HG03442 (cell line): ENCODE results near the gene KCNK18.
"Not testable (repeated sequence)": the region's sequence is repeated elsewhere in the genome, so short reads cannot be mapped to it uniquely, and the experiment has no call there.

Experiments
- ATAC-seq: cut with Tn5 transposase; IDR thresholded peaks from one replicate; pipeline ENCODE4 v1.9.1; 2021; ENCODE audit warnings: mild to moderate bottlenecking, moderate library complexity; ENCODE audit not compliant: unreplicated experiment

KCNK18 gene

GRCh38 chr10:117221156-117221711 lies 23.9 kb downstream of the KCNK18 start:
- no peak for ATAC-seq

GRCh38 chr10:117222552-117222951 lies 25.3 kb downstream of the KCNK18 start:
- no peak for ATAC-seq

- no peak for ATAC-seq
Measured at GRCh38 chr10:117222976-117223692, 25.8 kb downstream of the KCNK18 start.

- ATAC-seq, result no peak
Measured at GRCh38 chr10:117223693-117224430, 26.6 kb downstream of the KCNK18 start.

GRCh38 chr10:117224881-117225280 lies 27.6 kb downstream of the KCNK18 start:
- no peak for ATAC-seq

GRCh38 chr10:117226813-117227451 lies 29.6 kb downstream of the KCNK18 start:
- ATAC-seq, result no peak

GRCh38 chr10:117228210-117228609 lies 30.9 kb downstream of the KCNK18 start:
- no peak for ATAC-seq

- ATAC-seq, result not testable (repeated sequence)
Measured at GRCh38 chr10:117230107-117230506, 32.8 kb downstream of the KCNK18 start.

GRCh38 chr10:117237401-117237991 lies 40.2 kb downstream of the KCNK18 start:
- no peak for ATAC-seq

- ATAC-seq, result no peak
Measured at GRCh38 chr10:117239051-117239450, 41.8 kb downstream of the KCNK18 start.

- no peak for ATAC-seq
Measured at GRCh38 chr10:117239721-117240620, 42.7 kb downstream of the KCNK18 start.

- no peak for ATAC-seq
Measured at GRCh38 chr10:117240621-117241529, 43.6 kb downstream of the KCNK18 start, which contains the start of gene SLC18A2. Gene SLC18A2 (plus strand): TSS chr10:117241114. CDS start chr10:117241694, 580 bp downstream.

GRCh38 chr10:117241541-117242462 lies 44.5 kb downstream of the KCNK18 start:
- ATAC-seq, result no peak

- no peak for ATAC-seq
Measured at GRCh38 chr10:117242463-117242832, 45.2 kb downstream of the KCNK18 start.

- no peak for ATAC-seq
Measured at GRCh38 chr10:117246997-117247671, 49.8 kb downstream of the KCNK18 start.

GRCh38 chr10:117248750-117249465 lies 51.6 kb downstream of the KCNK18 start:
- no peak for ATAC-seq
